Measurements from ENCODE around the gene FBXW8.

FBXW8 gene

DNA sequence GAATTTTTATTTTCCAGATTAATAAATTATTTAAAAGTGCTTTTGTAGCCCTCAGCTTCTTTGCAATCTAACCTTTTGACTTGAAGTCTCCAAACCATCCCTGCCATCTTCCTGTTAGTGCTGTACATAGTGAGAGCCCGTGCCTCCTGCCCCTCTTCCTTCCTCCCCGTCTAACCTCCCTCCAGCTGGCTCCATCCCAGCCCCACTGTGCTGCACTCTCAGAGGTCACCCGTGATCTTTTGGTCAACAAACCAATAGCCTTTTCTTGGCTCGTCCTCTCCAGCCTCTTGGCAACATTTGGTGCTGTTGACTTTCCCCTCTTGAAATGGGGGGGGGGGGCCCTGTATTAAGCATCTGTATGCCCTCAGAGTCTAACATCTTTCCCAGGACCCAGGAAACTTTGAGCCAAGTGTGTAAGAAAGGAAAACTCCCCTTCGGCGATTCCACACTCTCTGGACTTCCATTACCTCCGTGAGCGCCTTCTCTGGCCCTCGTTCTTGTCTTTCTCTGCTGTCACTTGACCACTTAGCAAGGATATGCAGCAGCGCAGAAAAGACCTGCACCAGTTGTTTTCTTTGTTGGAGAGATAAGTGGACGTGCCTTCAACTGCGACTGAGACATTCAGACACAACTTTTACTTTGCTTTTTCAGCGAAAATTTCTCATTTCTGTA lies 44.1 kb downstream of the FBXW8 start:
- no peaks in the 10 kb centered on the region for H3K9me2 ChIP-seq (replicated peaks; ENCODE audit: insufficient read depth, low read length)
- TF ChIP-seq, protein P1, sequence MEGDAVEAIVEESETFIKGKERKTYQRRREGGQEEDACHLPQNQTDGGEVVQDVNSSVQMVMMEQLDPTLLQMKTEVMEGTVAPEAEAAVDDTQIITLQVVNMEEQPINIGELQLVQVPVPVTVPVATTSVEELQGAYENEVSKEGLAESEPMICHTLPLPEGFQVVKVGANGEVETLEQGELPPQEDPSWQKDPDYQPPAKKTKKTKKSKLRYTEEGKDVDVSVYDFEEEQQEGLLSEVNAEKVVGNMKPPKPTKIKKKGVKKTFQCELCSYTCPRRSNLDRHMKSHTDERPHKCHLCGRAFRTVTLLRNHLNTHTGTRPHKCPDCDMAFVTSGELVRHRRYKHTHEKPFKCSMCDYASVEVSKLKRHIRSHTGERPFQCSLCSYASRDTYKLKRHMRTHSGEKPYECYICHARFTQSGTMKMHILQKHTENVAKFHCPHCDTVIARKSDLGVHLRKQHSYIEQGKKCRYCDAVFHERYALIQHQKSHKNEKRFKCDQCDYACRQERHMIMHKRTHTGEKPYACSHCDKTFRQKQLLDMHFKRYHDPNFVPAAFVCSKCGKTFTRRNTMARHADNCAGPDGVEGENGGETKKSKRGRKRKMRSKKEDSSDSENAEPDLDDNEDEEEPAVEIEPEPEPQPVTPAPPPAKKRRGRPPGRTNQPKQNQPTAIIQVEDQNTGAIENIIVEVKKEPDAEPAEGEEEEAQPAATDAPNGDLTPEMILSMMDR (IDR thresholded peaks at IDR 0.05; ENCODE audit: low read length): no peak
- TF ChIP-seq EZH2 (optimal IDR thresholded peaks at IDR 0.05; ENCODE audit: low read depth, low read length) (no peak), EZH2phosphoT487 (IDR thresholded peaks at IDR 0.05; ENCODE audit: low read length) (no peak)
- no peak overlapping the region for H3K4me3 ChIP-seq (ENCODE audit: low read length)
- H3K9me3 ChIP-seq (replicated peaks; ENCODE audit: insufficient read depth, low read length): no peaks in the 10 kb centered on the region
- H3K4me1 ChIP-seq (ENCODE audit: low read length): peaks cover 17% of the 10 kb centered on the region
- no peaks in the 10 kb centered on the region for H4K20me1 ChIP-seq (ENCODE audit: insufficient read depth, low read length)
- H3K27ac ChIP-seq (ENCODE audit: low read length): no peak overlapping the region
- no peak overlapping the region for H2AFZ ChIP-seq (ENCODE audit: low read length)
- H3K4me2 ChIP-seq (ENCODE audit: low read depth, low read length): no peak overlapping the region
- H3K27me3 ChIP-seq (replicated peaks; ENCODE audit: insufficient read depth, low read length): no peaks in the 10 kb centered on the region
- H3K36me3 ChIP-seq (replicated peaks; ENCODE audit: insufficient read depth, low read length): no peaks in the 10 kb centered on the region
- peaks cover 2% of the 10 kb centered on the region; the same call in 1 of the 2 replicates for H3F3A ChIP-seq (ENCODE audit: insufficient read depth, low read length)
- H3K9ac ChIP-seq (ENCODE audit: low read length): no peak overlapping the region
- H3K79me2 ChIP-seq (ENCODE audit: low read length): no peaks in the 10 kb centered on the region
- DNase-seq: no peak

DNA sequence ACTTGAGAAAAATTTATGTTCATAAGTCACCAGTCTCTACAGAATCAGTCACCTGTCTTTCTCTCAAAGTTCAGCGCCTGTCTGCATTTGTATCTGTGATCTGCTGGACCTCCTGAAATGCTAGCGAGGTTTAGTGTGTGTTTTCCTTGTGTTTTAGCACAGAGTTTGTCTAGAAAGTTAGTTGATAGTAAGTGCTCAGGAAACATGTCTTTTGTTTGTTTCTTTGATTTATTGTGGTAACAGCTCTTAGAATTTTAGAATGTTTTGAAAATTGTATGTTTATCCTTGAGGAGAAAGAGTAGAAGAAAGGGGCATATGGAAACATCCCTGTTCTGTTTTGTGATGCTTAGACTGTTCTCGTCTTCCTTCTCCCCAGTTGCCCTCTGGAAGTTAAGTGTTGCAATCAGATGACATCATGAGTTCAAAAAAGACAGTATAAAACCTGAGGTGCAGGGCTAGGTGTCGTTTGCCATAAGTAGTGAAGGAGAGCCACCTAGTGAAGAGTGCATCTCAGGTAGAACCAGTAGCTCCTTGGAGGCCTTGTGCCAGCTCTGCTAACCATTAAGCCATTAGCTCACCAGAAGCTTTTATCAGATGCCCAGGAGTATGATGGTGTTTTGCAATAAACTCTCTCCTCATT lies 44.8 kb downstream of the FBXW8 start:
- H3K4me2 ChIP-seq (ENCODE audit: low read depth, low read length): no peak overlapping the region
- no peak overlapping the region for H2AFZ ChIP-seq (ENCODE audit: low read length)
- no peak overlapping the region for H3K9ac ChIP-seq (ENCODE audit: low read length)
- no peaks in the 10 kb centered on the region for H3K36me3 ChIP-seq (replicated peaks; ENCODE audit: insufficient read depth, low read length)
- no peaks in the 10 kb centered on the region for H3K9me3 ChIP-seq (replicated peaks; ENCODE audit: insufficient read depth, low read length)
- peaks cover 7% of the 10 kb centered on the region; the same call in 1 of the 2 replicates for H3F3A ChIP-seq (ENCODE audit: insufficient read depth, low read length)
- TF ChIP-seq EZH2phosphoT487 (IDR thresholded peaks at IDR 0.05; ENCODE audit: low read length): no peak
- TF ChIP-seq, protein P1 (IDR thresholded peaks at IDR 0.05; ENCODE audit: low read length): peak; percentile 48
- H3K4me3 ChIP-seq (ENCODE audit: low read length): no peak overlapping the region
- no peaks in the 10 kb centered on the region for H4K20me1 ChIP-seq (ENCODE audit: insufficient read depth, low read length)
- H3K9me2 ChIP-seq (replicated peaks; ENCODE audit: insufficient read depth, low read length): no peaks in the 10 kb centered on the region
- no peaks in the 10 kb centered on the region for H3K79me2 ChIP-seq (ENCODE audit: low read length)
- no peaks in the 10 kb centered on the region for H3K27me3 ChIP-seq (replicated peaks; ENCODE audit: insufficient read depth, low read length)
- peaks cover 23% of the 10 kb centered on the region for H3K4me1 ChIP-seq (ENCODE audit: low read length)
- no peak overlapping the region for H3K27ac ChIP-seq (ENCODE audit: low read length)
- DNase-seq: peak; percentile 64

DNA sequence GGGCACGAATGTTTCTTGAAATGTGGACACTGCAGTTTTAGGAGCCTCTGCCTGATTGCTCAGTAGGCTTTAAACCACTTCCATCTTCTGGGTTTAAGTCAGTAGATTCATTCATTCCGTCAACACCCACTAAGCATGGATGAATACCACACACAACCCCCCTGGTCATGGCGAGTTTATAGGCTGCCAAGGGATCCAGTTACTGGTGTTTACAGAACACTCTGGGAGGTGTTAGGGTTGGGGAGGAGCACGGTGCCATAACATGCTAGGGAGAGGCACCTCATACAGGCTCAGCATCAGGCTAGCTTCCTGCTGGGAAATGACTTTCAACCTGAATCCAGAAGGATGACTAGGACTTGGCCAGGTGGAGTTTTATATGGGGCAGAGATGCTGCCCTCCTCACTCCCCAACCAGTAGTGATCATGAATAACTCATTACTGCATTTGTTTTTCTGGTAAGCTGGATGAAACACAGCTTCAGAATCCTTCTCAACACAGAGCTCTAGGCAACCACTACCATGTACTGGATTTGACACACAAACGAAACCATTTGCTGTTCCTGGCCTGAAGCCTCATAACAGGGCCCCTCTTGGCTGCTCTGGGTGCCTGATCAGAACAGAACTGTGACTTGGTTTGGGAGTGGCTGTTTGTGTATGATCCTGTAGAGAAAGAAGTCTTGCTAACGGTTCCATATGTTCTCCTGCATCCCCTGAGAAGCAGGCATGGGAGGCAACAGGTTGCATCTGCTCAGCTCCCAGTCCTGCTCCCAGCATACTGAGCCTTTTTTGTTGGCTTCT lies 47.9 kb downstream of the FBXW8 start:
- no peak overlapping the region for H3K4me3 ChIP-seq (ENCODE audit: low read length)
- no peaks in the 10 kb centered on the region for H3K9me2 ChIP-seq (replicated peaks; ENCODE audit: insufficient read depth, low read length)
- peaks cover 42% of the 10 kb centered on the region for H3K4me1 ChIP-seq (ENCODE audit: low read length)
- H3F3A ChIP-seq (ENCODE audit: insufficient read depth, low read length): peaks cover 12% of the 10 kb centered on the region; the same call in 1 of the 2 replicates
- DNase-seq: no peak
- H3K79me2 ChIP-seq (ENCODE audit: low read length): peaks cover 10% of the 10 kb centered on the region; the same call in 1 of the 2 replicates
- no peaks in the 10 kb centered on the region for H3K27me3 ChIP-seq (replicated peaks; ENCODE audit: insufficient read depth, low read length)
- H2AFZ ChIP-seq (ENCODE audit: low read length): no peak overlapping the region
- TF ChIP-seq, protein P1 (IDR thresholded peaks at IDR 0.05; ENCODE audit: low read length): no peak
- TF ChIP-seq EZH2 (optimal IDR thresholded peaks at IDR 0.05; ENCODE audit: low read depth, low read length) (no peak), EZH2phosphoT487 (IDR thresholded peaks at IDR 0.05; ENCODE audit: low read length) (no peak)
- no peaks in the 10 kb centered on the region for H4K20me1 ChIP-seq (ENCODE audit: insufficient read depth, low read length)
- no peaks in the 10 kb centered on the region for H3K36me3 ChIP-seq (replicated peaks; ENCODE audit: insufficient read depth, low read length)
- H3K9ac ChIP-seq (ENCODE audit: low read length): no peak overlapping the region
- H3K27ac ChIP-seq (ENCODE audit: low read length): no peak overlapping the region
- no peak overlapping the region for H3K4me2 ChIP-seq (ENCODE audit: low read depth, low read length)
- H3K9me3 ChIP-seq (replicated peaks; ENCODE audit: insufficient read depth, low read length): no peaks in the 10 kb centered on the region

Measured in MM.1S (cell line).